Osteocyte (in vitro differentiated cells): ENCODE measurements around the gene BCAR3. TPM values are rescaled to one million over a fixed set of nuclear protein-coding genes. Genes with fewer than 3 reads are reported as not detected.
A peak's percentile ranks its signal among the peaks of the same experiment; 100 is the strongest.

Experiments used
- DNase-seq: peaks from one replicate; pipeline ENCODE4 v3.0.0; 2021; ENCODE audit warnings: mixed read lengths; ENCODE audit not compliant: unreplicated experiment; ENCODE audit errors: extremely low spot score
- H3K27ac Mint-ChIP-seq: one replicate; pipeline ENCODE4 v1.8.0; 2021; ENCODE audit warnings: mild to moderate bottlenecking, mixed read lengths; ENCODE audit not compliant: unreplicated experiment
- H3K27me3 Mint-ChIP-seq: one replicate; pipeline ENCODE4 v1.8.0; 2021; ENCODE audit warnings: mixed read lengths; ENCODE audit not compliant: unreplicated experiment
- H3K36me3 Mint-ChIP-seq: one replicate; pipeline ENCODE4 v1.8.0; 2021; ENCODE audit warnings: mixed read lengths; ENCODE audit not compliant: unreplicated experiment
- H3K4me1 Mint-ChIP-seq: one replicate; pipeline ENCODE4 v1.8.0; 2021; ENCODE audit warnings: mixed read lengths; ENCODE audit not compliant: unreplicated experiment
- H3K4me3 Mint-ChIP-seq: one replicate; pipeline ENCODE4 v1.8.0; 2021; ENCODE audit warnings: mild to moderate bottlenecking, moderate library complexity, mixed read lengths; ENCODE audit not compliant: unreplicated experiment
- H3K9me3 Mint-ChIP-seq: one replicate; pipeline ENCODE4 v1.8.0; 2021; ENCODE audit warnings: mixed read lengths; ENCODE audit not compliant: unreplicated experiment
- total RNA-seq: library from RNA; stranded (reverse); gene quantifications from 2 replicates; pipeline ENCODE4 v1.2.1, GENCODE V29; 2021
- TF ChIP-seq, protein P1 (sequence below): fragments of 200-600 bp; sonication (generic); IDR thresholded peaks from 2 replicates; pipeline ENCODE4 v1.5.0; 2021; ENCODE audit warnings: antibody characterized with exemption, mild to moderate bottlenecking, moderate library complexity

Gene BCAR3
- total RNA-seq, 1 donor from 2014 or later: 8.8 TPM

DNA sequence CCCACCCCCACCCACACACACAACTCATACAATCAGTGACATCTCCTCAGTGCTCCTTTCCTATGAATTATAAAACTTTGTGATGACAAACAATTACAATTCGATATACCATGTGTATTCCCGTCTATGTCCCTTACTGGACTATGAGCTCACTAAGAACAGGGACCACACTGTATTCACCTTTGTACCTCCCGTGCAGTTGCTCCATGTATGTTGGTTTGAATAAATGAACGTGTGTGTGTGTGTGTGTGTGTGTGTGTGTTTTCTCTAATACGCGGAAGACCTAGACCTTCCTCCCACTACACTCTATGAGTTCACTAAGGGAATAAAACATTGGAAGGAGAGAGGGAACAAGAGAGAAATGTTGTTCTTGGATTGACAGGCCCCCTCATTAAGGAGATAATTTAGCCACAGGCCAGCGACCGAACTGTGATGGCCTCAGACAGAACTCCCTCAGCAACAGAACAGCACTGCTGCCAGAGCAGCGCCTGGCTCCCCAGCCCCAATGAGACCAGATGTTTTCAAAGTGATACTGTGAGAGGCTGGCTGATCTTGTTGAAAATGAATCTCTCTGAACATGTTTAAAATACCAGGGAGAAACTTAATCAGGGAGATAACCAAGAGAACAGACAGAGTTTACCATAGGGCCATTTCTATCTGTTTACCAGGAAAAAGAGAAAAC, 21.7 kb downstream of the BCAR3 start:
- Mint-ChIP-seq H3K27me3 (no peaks in the 10 kb centered on the region), H3K36me3 (peaks cover 4% of the 10 kb centered on the region), H3K4me3 (no peak overlapping the region), H3K9me3 (no peaks in the 10 kb centered on the region), H3K27ac (peak overlapping the region; percentile 66), H3K4me1 (peaks cover 46% of the 10 kb centered on the region)
- TF ChIP-seq, protein P1, sequence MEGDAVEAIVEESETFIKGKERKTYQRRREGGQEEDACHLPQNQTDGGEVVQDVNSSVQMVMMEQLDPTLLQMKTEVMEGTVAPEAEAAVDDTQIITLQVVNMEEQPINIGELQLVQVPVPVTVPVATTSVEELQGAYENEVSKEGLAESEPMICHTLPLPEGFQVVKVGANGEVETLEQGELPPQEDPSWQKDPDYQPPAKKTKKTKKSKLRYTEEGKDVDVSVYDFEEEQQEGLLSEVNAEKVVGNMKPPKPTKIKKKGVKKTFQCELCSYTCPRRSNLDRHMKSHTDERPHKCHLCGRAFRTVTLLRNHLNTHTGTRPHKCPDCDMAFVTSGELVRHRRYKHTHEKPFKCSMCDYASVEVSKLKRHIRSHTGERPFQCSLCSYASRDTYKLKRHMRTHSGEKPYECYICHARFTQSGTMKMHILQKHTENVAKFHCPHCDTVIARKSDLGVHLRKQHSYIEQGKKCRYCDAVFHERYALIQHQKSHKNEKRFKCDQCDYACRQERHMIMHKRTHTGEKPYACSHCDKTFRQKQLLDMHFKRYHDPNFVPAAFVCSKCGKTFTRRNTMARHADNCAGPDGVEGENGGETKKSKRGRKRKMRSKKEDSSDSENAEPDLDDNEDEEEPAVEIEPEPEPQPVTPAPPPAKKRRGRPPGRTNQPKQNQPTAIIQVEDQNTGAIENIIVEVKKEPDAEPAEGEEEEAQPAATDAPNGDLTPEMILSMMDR: no peak
- no peak for DNase-seq

DNA sequence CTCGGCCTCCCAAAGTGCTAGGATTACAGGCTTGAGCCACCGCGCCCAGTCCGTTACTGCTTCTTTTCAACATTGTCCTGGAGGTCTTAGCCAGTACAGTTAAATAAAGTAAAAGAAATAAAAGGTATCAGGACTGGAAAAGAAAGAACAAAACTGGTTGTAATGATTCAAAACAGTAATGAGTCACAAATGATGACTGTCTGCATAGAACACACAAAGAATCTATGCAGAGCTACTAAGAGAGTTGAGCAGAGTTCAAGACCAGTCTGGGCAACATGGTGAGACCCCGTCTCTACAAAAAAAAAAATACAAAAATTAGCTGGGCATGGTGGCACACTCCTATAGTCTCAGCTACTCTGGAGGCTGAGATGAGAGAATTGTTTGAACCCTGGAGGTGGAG, 23.4 kb downstream of the BCAR3 start:
- no peak overlapping the region for H3K27ac Mint-ChIP-seq
- no peaks in the 10 kb centered on the region for H3K9me3 Mint-ChIP-seq
- H3K4me3 Mint-ChIP-seq: no peak overlapping the region
- H3K36me3 Mint-ChIP-seq: peaks cover 8% of the 10 kb centered on the region
- no peaks in the 10 kb centered on the region for H3K27me3 Mint-ChIP-seq
- no peak for DNase-seq
- TF ChIP-seq, protein P1: no peak
- peaks cover 28% of the 10 kb centered on the region for H3K4me1 Mint-ChIP-seq

DNA sequence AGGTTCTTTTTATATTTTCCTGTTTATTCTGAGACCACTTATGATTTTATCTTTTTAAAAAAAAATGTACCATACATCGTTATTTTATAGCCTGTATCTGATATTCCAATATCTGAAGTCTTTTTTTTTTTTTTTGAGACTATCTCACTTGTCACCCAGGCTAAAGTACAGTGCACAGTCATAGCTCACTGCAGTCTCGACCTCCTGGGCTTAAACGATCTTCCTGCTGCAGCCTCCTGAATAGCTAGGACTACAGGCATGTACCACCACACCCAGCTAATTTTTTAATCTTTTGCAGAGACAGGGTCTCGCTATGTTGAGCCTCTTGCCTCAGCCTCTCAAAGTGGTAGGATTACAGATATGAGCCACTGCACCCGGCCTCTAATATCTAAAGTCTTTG, 25.1 kb downstream of the BCAR3 start:
- no peak overlapping the region for H3K4me3 Mint-ChIP-seq
- peaks cover 8% of the 10 kb centered on the region for H3K36me3 Mint-ChIP-seq
- H3K27ac Mint-ChIP-seq: peak overlapping the region; percentile 18
- TF ChIP-seq, protein P1: no peak
- H3K27me3 Mint-ChIP-seq: no peaks in the 10 kb centered on the region
- H3K4me1 Mint-ChIP-seq: peaks cover 14% of the 10 kb centered on the region
- H3K9me3 Mint-ChIP-seq: no peaks in the 10 kb centered on the region
- DNase-seq: peak; percentile 27

DNA sequence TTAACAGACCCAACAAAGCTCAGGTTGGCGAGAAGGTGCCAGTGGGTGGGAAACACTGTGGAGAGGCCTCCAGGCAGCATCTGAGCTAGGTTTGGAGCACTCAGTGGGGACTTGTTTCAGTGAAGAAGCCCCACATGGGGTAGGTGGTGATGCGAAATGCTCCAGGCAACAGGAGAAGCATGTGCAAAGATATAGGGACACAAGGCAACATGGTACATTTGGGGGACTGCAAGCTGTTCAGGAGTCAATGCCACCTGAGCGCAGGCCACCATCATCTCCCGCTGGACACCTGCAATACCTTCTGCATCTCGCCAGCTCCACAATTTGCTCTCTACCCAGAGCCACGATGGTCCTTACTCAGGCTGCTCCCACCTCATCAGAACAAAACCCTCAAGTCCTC, 28.0 kb downstream of the BCAR3 start:
- no peak for DNase-seq
- TF ChIP-seq, protein P1: no peak
- Mint-ChIP-seq H3K4me1 (peaks cover 4% of the 10 kb centered on the region), H3K27me3 (no peaks in the 10 kb centered on the region), H3K9me3 (no peaks in the 10 kb centered on the region), H3K36me3 (peaks cover 10% of the 10 kb centered on the region), H3K4me3 (no peak overlapping the region), H3K27ac (no peak overlapping the region)

GRCh38 chr1:93652323-93652949, 29.2 kb downstream of the BCAR3 start:
- Mint-ChIP-seq H3K27ac (no peak overlapping the region), H3K27me3 (no peaks in the 10 kb centered on the region), H3K4me1 (peaks cover 4% of the 10 kb centered on the region), H3K4me3 (no peak overlapping the region), H3K36me3 (peaks cover 6% of the 10 kb centered on the region), H3K9me3 (no peaks in the 10 kb centered on the region)
- peak; percentile 27 for DNase-seq
- TF ChIP-seq, protein P1: no peak
